KOPT-K1 (cell line): ENCODE results near the gene BDKRB2.

ENCODE experiments used
- H3K27ac ChIP-seq: fragments of 200-600 bp; sonication (generic); 2 replicates; pipeline ENCODE4 v1.5.1; 2016; ENCODE audit warnings: antibody characterized with exemption, mild to moderate bottlenecking, low read depth, low read length; ENCODE audit not compliant: poor library complexity, severe bottlenecking
- H3K36me3 ChIP-seq: fragments of 200-600 bp; sonication (generic); 2 replicates; pipeline ENCODE4 v1.5.1; 2017; ENCODE audit warnings: antibody characterized with exemption, mild to moderate bottlenecking, low read length, moderate library complexity; ENCODE audit not compliant: insufficient read depth
- H3K9me3 ChIP-seq: fragments of 200-600 bp; sonication (generic); 2 replicates; pipeline ENCODE4 v1.5.1; 2017; ENCODE audit warnings: antibody characterized with exemption, low read length, mild to moderate bottlenecking; ENCODE audit not compliant: insufficient read depth, poor library complexity, severe bottlenecking

Gene BDKRB2

DNA sequence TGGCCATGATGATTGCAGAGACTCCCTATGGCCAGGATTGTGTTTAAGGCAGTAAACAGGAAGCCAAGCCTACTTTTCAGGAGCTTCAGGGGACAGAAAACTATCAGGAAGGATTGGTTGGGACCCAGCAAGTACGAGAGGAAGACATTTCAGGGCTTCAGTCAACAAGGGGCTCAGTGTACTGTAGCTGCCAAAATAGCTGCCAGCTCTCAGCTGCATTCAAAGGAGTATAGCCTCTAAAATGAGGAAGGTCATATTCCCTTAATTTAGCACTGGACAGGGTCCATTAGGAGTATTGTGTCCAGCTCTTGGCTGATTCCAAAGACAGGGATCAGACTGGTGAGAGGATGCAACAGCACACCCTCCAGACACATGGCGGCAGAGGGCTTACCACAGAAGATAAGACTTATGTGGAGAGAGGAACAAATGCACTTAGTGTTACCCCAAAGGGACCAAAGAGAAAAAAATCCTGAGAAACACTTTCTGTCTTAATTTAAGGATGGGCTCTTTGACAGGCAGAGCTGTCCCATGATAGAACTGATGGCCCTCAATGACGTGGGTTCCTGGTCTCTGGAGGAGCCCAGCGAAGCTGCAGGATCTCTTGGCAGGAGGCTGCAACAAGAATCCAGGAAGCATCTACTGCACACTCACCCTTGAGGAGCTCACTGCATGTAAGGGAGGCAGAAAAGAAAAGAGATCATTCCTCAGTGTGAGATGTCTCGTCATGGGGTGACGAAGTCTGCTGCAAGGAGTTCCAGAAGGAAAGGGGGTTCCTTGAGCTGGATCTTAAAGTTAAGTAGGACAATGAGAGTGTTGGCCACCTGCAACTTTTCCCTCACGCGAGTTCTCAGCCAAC lies 66.2 kb downstream of the BDKRB2 start:
- no peaks in the 10 kb centered on the region for H3K9me3 ChIP-seq
- H3K36me3 ChIP-seq = no peaks in the 10 kb centered on the region
- no peak overlapping the region for H3K27ac ChIP-seq

DNA sequence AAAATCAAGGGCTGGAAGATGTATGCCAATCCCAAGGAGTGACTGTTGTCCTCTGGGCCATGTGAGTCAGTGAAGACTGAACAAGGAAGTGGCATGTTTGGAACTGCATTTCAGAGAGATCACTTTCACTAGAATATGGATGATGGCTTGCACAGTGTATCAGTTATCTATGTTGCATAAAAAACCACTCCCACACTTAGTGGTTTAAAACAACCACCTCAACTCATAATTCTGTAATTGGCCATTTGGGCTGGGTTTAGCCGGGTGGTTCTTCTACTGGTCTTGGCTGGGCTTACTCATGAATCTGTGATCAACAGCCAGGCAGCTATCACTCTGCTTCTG lies 66.8 kb downstream of the BDKRB2 start:
- Histone ChIP-seq H3K9me3 (no peaks in the 10 kb centered on the region), H3K36me3 (no peaks in the 10 kb centered on the region), H3K27ac (no peak overlapping the region)

DNA sequence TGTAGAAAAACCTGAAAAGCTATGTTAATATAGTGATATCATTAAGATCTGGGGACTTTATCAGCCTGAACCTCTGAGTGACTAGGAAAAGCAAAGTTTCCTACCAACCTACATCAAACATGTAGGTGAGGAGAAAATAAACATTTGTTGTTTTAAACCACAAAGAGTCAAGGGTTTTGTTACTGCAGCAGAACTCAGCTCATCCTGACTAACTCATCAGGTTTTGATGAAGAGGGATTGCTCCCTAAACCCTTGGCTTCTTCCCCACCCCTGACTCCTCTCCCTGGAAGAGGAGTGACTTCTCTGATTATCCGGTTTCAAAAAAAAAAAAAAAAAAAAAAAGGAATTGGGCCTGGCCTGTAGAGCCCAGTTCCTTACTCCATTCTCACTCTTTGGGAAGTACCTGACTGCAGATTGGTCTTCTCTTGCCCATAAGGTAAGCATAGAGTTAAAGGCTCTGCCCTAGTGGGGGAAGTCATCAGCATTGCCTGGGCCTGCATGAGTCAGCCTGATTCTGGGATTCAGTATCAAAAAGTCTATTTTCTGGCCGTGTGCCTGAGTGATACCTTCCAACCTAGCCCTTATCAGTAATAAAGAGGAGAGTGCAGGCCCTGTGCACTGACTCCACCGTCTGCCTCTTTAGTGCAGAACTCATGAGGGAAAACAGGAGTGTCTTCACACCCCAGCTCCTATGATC lies 68.3 kb downstream of the BDKRB2 start:
- H3K9me3 ChIP-seq = peaks cover 4% of the 10 kb centered on the region
- H3K27ac ChIP-seq = no peak overlapping the region
- H3K36me3 ChIP-seq = no peaks in the 10 kb centered on the region

DNA sequence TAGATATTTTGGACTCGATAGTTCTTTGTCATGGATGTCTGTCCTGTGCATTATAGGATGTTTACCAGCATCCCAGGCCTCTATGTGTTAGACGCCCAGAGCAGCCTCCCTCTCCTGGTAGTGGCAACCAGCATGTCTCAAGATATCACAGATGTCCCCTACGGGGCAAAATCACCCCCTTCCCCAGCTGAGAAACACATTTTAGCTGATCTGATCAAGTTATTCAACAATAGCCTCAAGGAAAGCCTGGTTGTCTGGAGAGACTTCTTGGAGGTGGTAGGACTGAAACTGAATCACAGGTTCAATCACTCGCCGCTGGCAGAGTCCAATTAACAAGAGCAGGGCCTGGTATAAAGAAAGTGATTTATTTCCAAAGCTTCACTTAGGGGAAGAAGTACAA lies 69.0 kb downstream of the BDKRB2 start:
- no peak overlapping the region for H3K27ac ChIP-seq
- peaks cover 11% of the 10 kb centered on the region for H3K9me3 ChIP-seq
- no peaks in the 10 kb centered on the region for H3K36me3 ChIP-seq

DNA sequence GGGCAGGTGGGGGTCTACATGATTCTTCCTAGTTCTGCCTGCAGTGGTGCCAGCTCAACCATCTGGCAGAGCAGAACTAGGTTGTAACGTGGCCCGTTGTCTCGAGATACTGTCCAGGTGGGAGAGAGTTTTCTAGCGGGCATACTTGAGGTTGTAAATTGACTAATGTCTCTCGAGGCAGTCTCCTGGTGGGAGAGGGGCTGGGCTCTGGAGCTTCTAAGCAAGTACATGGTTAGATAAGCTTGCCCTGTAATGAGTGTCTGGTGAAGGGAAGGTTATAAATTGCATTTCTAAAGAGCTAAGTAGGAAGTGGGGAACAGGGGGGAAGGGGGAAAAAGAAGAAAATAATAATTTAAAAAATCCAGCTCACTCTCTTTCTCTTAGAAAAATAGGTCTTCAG lies 69.5 kb downstream of the BDKRB2 start:
- Histone ChIP-seq H3K27ac (no peak overlapping the region), H3K9me3 (peaks cover 12% of the 10 kb centered on the region), H3K36me3 (no peaks in the 10 kb centered on the region)

DNA sequence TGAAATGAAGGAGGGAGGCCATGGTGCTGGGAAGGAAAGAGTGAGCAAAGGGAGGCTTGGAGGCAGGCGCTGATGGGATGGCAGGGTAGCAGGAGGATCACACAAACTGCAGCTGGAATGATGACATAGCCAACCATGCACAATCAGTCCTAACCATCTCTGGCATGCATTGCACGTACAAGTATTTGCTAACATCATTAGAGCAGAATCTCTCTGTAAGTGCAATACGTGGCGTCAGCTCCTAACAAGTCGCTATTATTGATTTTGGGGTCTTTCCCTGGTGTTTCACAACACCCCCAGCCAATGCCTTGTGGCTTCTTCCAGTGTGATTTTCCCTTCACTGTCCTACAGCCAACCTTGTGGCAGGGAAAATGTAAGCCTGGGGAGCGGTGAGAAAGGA lies 69.9 kb downstream of the BDKRB2 start:
- no peak overlapping the region for H3K27ac ChIP-seq
- peaks cover 12% of the 10 kb centered on the region for H3K9me3 ChIP-seq
- no peaks in the 10 kb centered on the region for H3K36me3 ChIP-seq

DNA sequence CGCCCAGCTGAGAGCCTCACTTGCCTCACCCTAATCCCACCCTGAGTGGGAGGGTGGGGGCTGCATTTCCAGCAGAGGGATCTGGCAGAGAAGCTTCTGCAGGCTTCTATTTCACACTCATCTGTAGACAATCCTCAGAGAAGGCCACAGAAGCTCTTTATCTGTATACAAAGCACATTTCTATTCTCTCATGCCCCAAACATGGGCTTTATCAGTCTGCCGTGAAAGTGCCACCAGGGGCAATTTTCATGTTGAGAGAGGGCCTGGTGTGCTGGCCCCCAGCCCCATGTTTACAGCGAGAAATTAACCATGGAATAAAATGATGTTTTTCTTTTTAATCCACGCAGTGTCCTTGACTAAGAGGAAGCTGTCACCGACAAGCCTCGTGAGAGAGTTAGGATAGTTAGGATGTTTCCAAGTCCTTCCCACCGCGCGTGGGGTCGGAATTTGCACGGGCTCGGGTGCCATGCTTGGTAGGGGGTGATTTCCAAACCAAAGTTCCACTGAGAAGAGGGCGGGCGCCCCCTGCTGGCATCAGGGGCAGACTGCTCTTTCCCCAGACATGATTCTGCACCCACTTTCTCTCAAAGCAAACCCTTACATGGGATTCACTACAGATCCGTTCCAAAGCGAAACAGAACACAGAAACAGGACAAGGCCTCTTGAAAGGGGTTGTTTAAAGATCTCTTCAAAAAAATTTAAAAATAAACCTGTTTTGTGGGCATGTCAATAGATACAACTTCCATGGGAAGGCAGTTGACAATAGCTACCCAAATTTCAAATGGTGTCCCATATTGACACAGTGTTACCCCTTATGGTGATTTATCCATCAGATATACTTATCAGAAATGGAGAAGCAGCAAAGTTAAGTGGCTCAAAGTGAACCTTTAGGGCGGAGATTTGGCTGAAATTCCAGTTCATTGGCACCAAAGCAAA lies 70.8 kb downstream of the BDKRB2 start:
- H3K36me3 ChIP-seq = no peaks in the 10 kb centered on the region
- H3K27ac ChIP-seq = no peak overlapping the region
- peaks cover 12% of the 10 kb centered on the region for H3K9me3 ChIP-seq

DNA sequence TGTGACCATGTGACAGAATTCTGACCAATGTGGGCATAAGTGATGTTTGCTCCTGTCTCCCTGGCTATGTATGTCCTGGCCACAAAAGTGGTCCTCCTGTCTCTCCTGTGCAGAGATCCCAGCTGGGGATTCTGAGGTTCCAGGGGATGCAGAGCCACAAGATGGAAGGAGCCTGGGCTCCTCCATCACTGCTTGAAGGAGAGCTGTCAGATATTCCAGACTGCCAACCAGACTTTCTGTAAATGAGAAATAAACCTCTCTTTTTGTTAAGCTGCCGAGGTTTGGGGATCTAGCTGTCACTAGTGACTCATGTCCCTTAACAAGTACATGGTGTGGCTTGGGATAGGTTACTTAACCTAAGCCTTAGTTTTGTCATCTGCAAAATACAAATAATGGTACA lies 73.3 kb downstream of the BDKRB2 start:
- Histone ChIP-seq H3K27ac (no peak overlapping the region), H3K9me3 (peaks cover 12% of the 10 kb centered on the region), H3K36me3 (peaks cover under 1% of the 10 kb centered on the region; the same call in 1 of the 2 replicates)

DNA sequence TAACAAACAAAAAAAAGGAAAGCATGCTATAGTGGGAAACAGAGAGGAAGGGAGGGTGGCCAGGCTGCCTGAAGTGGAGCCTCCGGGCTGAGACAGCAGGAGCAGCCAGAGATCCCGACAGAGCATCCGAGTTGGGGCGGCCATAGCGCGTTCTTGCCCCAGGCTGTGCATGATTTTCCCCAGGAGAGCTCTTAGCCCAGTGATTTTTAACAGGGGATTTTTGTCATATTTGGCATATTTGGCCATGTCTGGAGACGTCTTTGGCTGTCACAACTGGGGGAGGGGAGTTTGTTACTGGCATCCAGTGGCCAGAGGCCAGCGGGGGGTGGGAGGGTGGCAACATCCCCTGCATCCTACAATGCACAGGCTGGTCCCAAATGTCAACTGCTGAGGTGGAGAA lies 74.9 kb downstream of the BDKRB2 start:
- Histone ChIP-seq H3K36me3 (peaks cover 9% of the 10 kb centered on the region; the same call in 1 of the 2 replicates), H3K27ac (no peak overlapping the region), H3K9me3 (peaks cover 12% of the 10 kb centered on the region)

DNA sequence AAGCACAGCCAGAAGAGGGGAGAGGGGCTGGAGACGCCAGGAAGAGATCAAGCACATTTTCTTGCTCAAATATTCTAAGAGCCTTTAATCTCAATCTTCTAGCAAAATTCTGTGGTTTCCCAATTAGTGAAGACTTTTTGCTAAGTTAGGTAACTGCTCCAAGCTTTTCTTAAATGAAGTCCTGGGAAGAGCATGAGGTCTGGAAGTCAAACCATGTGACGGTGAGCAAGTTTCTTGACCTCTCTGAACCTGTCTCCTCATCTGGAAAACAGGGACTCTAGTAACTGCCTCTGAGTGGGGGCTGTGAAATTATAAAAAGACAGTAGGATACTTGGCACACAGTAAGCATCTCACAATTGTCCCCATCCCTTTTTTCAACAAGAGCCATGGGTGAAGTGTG lies 75.5 kb downstream of the BDKRB2 start:
- Histone ChIP-seq H3K36me3 (peaks cover 12% of the 10 kb centered on the region), H3K9me3 (peaks cover 12% of the 10 kb centered on the region), H3K27ac (no peak overlapping the region)

DNA sequence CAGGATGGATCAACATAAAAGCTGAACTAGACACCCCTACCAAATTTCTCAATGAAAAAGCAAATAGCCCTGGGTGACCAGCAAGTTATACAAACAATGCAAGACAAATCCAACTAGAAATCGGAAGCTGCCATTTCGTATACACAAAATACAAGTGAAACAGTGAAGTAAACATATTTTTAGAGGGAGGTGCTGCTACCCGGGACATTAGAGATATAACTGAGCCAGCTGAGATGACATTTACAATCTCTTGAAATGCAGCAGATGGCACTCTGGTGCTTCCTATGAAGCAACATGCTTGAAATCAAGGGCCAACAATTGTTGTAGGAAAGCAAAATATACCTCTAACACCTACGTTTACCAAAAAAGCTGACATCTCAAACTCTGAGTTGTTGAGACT lies 76.8 kb downstream of the BDKRB2 start:
- peaks cover 12% of the 10 kb centered on the region for H3K9me3 ChIP-seq
- H3K27ac ChIP-seq = no peak overlapping the region
- peaks cover 23% of the 10 kb centered on the region for H3K36me3 ChIP-seq

DNA sequence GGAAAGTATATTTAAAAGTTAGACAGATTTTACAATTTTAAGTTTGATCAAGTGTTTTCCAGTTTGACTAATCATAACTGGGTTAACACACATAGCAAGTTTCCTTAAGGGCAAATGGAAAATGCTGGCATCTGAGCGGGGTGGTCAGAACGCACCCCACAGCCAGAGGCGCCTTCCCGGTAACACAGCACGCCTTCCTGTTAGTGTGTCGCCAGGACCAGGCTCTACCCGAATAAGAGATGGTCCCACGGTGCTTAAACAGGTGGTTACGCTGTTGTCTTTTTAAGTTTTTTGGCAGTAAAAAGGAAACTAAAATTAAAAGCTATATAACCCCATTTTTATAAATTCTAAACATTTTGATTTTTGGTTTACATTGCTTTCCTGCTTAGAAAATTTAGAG lies 79.4 kb downstream of the BDKRB2 start:
- no peaks in the 10 kb centered on the region for H3K9me3 ChIP-seq
- peaks cover 42% of the 10 kb centered on the region for H3K36me3 ChIP-seq
- H3K27ac ChIP-seq = no peak overlapping the region

DNA sequence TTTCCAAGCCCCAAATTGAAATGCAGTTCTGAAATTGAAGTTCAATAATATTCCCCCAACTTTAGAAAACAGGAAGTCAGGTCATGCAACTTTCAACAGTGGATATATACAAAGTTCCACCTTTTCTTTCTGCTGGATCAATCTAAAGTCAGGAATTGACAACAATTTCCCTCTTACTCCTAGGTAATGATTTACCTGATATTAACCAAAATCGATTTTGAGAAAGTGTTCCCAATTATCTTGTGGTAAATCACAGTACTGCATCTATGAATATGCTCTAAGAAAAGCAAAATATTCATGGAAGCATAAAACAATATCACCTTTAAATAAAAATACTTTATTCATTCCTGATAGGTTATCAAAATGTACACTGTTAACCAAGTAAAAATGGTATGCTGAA lies 79.8 kb downstream of the BDKRB2 start:
- no peak overlapping the region for H3K27ac ChIP-seq
- no peaks in the 10 kb centered on the region for H3K9me3 ChIP-seq
- peaks cover 46% of the 10 kb centered on the region for H3K36me3 ChIP-seq

DNA sequence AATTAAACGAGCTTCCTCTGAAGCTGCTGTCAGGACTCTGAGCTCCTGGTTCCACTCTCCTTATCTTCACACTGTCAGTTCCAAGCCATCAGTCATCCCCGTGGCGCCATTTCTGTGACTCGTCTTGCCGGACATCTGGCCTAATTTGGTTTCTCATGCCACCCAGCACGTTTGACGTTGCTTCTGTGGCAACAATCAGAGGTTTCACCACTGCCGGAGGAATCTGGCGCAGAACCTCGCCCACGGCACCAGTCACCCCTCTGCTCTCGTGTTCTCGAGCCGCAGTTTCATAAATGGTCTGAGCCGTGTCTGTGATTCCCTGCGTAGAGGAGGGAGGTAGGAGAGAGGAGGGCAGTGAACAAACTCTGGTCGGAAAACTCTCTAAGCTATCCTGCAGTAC lies 81.0 kb downstream of the BDKRB2 start:
- H3K27ac ChIP-seq = no peak overlapping the region
- H3K36me3 ChIP-seq = peaks cover 59% of the 10 kb centered on the region

DNA sequence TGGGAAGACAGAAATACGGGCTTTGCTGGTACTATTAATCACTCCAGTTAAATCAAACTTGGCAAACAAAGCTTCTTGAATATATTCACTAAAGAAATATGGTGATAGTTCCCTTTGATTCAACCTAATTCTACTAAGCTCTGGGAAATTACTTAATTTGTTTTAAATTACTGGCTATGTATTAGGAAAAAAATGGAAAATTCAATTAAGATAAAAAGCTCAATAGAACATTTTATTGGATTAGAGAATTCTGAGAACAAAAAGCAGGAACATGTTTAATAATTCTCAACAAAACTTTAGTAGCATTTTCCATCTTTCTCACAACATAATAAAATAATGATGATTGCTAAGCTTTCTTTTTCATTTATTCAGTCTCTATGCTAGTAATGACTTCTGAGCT lies 81.6 kb downstream of the BDKRB2 start:
- no peaks in the 10 kb centered on the region for H3K9me3 ChIP-seq
- peaks cover 65% of the 10 kb centered on the region for H3K36me3 ChIP-seq
- no peak overlapping the region for H3K27ac ChIP-seq

More for the DNA sequence above, 81.0 kb downstream of the BDKRB2 start:
- H3K9me3 ChIP-seq = no peaks in the 10 kb centered on the region
